KG1 (cell line): ENCODE results near the gene PLTP.
"Not testable (repeated sequence)": the region's sequence is repeated elsewhere in the genome, so short reads cannot be mapped to it uniquely, and the experiment has no call there.

ENCODE experiments used
- DNase-seq: peaks from one replicate; lab custom pipeline; 2025; lab: John Stamatoyannopoulos, UW

PLTP gene, protein sequence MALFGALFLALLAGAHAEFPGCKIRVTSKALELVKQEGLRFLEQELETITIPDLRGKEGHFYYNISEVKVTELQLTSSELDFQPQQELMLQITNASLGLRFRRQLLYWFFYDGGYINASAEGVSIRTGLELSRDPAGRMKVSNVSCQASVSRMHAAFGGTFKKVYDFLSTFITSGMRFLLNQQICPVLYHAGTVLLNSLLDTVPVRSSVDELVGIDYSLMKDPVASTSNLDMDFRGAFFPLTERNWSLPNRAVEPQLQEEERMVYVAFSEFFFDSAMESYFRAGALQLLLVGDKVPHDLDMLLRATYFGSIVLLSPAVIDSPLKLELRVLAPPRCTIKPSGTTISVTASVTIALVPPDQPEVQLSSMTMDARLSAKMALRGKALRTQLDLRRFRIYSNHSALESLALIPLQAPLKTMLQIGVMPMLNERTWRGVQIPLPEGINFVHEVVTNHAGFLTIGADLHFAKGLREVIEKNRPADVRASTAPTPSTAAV

GRCh38 chr20:45911486-45912343, at the start of gene PLTP:
Gene PLTP (minus strand): TSS chr20:45912155. CDS start chr20:45911452, 703 bp downstream.
- DNase-seq = no peak

GRCh38 chr20:45959956-45960630, 48.1 kb upstream of the PLTP start:
- no peak for DNase-seq

GRCh38 chr20:45959126-45959525, 47.2 kb upstream of the PLTP start:
- DNase-seq = no peak

DNA sequence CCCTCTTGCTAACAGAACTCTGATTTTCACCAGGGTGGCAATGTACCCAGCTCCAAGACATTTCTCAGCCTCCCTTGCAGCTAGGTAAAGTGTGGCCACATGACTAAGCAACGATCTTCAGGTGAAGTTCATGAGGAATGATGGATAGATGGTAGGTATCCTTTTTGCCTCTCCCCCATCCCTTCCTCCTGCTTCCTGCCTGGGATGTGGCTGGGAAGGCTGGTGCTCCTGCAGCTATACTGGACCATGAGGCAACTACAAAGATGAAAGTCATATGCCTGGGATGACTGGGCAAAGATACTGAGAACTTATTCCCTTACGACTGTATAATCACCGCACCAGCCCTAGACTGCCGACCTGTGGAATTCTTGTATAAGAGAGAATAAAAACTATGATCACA, 46.6 kb upstream of the PLTP start:
- DNase-seq = no peak

GRCh38 chr20:45957021-45957941, 45.3 kb upstream of the PLTP start:
- DNase-seq = no peak

- DNase-seq = not testable (repeated sequence)
These were observed 44.4 kb upstream of the PLTP start for GRCh38 chr20:45956326-45956725.

DNA sequence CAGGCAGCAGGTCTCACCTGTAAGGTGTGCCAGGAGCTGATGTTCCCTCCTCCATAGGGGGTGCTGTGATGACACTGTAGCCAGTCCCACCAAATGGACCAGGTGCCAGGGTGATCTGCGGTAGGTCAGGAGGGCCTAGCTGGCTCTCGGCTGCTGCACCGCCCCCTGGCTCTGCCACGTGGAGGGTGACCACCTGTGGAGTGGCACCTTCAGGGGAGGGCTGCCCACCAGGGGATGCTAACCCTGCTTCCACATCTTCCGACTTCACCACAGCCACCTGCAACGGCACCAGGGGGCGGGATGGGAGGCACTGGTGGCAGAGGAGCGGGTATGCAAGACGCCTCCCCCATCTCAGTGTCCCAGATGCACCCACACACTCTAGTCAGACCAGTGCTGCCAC, 41.7 kb upstream of the PLTP start:
- no peak for DNase-seq

DNA sequence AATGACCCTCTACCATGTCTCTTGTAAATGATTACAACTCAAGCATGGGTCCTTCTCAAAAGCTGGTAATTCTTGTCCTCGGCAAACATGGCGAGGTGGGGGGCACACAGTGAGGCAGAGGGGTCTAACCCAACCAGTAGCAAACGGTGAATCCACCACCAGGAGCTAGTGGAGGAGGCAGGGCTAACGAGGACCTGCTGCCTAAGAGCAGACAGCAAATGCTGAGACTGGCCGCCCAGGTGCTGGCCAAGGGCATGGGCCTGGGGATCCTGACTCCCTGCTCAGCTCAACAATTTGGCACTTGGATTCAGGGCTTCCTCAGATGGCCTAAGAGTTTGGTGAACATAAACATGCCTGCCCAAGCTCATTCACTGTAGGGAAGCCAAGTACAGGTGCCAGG, 40.9 kb upstream of the PLTP start:
- DNase-seq = no peak

DNA sequence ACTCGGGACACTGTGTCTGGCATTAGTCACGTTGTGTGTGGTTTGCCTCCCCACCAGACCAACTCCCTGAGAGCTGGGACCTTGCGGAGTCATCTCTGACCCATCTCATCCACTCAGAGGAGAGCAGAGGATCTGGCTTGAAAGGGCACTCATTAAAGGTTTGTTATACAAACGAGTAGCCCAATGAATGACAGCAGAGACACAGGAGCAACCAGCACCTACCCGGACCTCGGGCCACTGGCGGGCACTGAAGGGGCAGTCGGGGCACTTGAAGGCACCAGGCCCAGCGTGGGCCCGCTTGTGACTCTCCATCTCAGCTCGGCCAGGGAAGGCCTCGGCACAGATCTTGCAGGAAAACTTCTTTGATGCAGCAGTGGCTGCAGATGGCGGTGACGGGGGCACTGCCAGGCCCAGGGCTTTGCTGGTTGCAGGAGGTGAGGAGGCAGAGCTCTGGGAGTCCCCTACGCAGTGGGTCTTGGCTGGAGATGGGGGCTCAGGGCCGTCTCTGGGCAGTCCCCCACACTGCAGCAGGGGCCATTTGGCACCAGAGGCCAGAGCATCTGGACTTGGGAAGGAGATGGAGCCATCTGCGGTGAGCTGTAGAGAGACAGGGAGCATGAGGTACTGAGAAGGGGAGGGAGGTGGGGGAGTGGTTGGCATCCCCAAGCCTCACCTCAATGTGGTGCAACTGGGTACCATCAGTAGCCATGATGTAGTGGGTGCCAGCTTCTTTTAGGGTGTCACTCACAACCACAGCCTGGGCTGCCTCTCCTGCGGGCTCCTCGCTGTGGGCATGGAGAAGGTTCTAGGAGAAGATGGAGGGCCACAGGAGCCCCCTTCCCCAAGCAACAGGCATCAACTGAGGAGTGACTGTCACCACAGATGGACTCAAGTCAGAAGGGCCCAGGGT, 40.2 kb upstream of the PLTP start:
- DNase-seq = no peak

DNA sequence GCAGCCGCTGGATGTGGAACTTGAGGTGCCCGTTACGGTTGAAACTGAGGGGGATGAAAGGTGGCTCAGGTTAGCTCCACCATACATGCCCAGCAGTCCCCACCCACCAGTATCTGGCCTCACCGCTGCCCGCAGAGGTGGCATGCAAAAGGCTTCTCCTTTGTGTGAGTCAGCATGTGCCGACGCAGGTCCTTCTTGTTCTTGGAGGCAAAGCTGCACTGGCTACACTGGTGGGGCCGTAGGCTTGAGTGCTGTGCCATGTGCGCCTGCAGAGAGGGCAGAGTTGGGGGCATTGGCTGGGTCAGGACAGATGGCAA, 38.3 kb upstream of the PLTP start:
- DNase-seq = no peak

GRCh38 chr20:45949542-45950329, 37.8 kb upstream of the PLTP start:
- DNase-seq = no peak

DNA sequence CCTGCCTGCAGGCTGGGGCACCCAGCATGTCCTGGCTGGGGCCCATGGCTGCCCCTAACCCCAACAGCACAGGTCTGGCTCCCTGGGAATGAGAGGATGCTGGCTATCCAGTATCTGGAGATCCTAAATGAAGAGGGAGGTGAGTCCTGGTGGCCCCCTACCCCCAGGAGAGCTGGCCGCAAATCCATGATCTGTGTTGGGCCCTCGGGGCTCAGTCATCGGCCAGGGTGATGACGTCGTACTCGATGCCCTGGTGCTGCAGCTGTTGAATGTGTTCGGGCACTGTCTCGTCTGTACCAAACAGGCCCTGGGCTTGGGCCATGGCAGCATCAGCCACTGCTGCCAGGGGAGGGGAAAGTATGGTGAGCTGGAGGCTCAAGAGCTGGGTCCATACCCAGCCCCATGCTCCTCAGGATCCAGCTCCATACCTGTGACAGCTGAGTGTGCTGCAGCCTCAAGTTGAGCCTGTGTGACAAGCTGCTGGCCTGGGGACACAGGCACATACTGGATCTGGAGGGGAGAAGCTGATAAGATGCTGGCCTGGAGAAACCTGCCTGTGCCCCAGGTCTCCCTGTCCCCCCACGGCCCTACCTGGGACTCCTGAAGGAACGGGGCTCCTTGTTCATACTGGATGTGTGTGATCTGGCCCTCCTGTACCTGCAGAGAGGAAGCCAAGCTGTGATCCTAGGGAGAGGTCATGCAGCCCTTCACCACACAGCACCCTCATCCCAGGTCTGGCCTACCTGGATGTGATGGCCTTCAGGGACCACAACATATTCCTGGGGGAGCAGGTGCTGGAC, 37.0 kb upstream of the PLTP start:
- no peak for DNase-seq

GRCh38 chr20:45948261-45948733, 36.3 kb upstream of the PLTP start:
- no peak for DNase-seq

DNA sequence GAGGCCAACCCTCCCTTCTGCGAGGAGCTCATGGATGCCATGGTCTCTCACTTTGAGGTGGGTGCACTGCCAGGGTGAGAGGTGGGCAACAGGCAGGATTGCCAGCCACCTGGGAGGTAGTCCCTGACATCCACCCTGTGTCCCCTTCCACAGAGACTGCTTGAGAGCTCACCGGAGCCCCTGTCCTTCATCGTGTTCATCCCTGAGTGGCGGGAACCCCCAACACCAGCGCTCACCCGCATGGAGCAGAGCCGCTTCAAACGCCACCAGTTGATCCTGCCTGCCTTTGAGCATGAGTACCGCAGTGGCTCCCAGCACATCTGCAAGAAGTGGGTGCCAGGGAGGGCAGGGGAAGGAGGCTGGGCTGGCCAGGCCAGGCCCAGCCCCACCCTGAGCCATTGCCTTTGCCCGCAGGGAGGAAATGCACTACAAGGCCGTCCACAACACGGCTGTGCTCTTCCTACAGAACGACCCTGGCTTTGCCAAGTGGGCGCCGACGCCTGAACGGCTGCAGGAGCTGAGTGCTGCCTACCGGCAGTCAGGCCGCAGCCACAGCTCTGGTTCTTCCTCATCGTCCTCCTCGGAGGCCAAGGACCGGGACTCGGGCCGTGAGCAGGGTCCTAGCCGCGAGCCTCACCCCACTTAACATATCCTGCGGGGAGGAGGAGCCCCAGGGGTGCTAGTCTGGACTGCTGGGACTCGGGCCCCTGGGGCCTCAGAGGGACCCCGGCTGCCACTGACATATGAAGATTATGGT, 35.3 kb upstream of the PLTP start:
- no peak for DNase-seq

GRCh38 chr20:45946149-45946970, 34.4 kb upstream of the PLTP start:
- DNase-seq = peak; percentile 20

GRCh38 chr20:45945678-45946148, 33.8 kb upstream of the PLTP start:
- DNase-seq = no peak
